Neural progenitor cell (in vitro differentiated cells): ENCODE measurements around the gene GPA33. TPM values are rescaled to one million over a fixed set of nuclear protein-coding genes. Genes with fewer than 3 reads are reported as not detected.

ENCODE experiments used
- DNase-seq: peaks from one replicate; pipeline ENCODE4 v3.0.0-alpha.2; 2016; ENCODE audit warnings: low spot score
- H2AFZ ChIP-seq: fragments of 200-600 bp; sonication (generic); replicated peaks from 2 replicates; pipeline ENCODE4 v1.6.1; 2016; ENCODE audit warnings: antibody characterized with exemption
- H3F3A ChIP-seq: fragments of 200-600 bp; sonication (generic); 2 replicates; pipeline ENCODE4 v1.6.1; 2016; ENCODE audit warnings: antibody characterized with exemption, low read depth
- H3K27ac ChIP-seq: fragments of 200-600 bp; sonication (generic); 2 replicates; pipeline ENCODE4 v1.5.1; 2016; ENCODE audit warnings: mild to moderate bottlenecking
- H3K27me3 ChIP-seq: fragments of 200-600 bp; sonication (generic); 2 replicates; pipeline ENCODE4 v1.6.1; 2016; ENCODE audit warnings: mild to moderate bottlenecking, moderate library complexity
- H3K36me3 ChIP-seq: fragments of 200-600 bp; sonication (generic); 2 replicates; pipeline ENCODE4 v1.5.1; 2016
- H3K4me1 ChIP-seq: fragments of 200-600 bp; sonication (generic); 2 replicates; pipeline ENCODE4 v1.6.1; 2016; ENCODE audit warnings: mixed run types
- H3K4me2 ChIP-seq: fragments of 200-600 bp; sonication (generic); 2 replicates; pipeline ENCODE4 v1.6.1; 2016
- H3K4me3 ChIP-seq: fragments of 200-600 bp; sonication (generic); 2 replicates; pipeline ENCODE4 v1.5.1; 2016
- H3K79me2 ChIP-seq: fragments of 200-600 bp; sonication (generic); 2 replicates; pipeline ENCODE4 v1.6.1; 2016; ENCODE audit warnings: low read depth
- H3K9ac ChIP-seq: fragments of 200-600 bp; sonication (generic); 2 replicates; pipeline ENCODE4 v1.6.1; 2016
- H3K9me3 ChIP-seq: fragments of 200-600 bp; sonication (generic); 2 replicates; pipeline ENCODE4 v1.5.1; 2016; ENCODE audit warnings: low read depth
- H4K20me1 ChIP-seq: fragments of 200-600 bp; sonication (generic); 2 replicates; pipeline ENCODE4 v1.6.1; 2016; ENCODE audit warnings: low read depth
- H3K27ac Mint-ChIP-seq: 3 replicates; pipeline ENCODE4 v1.8.0; 2021; ENCODE audit warnings: mixed read lengths
- H3K27me3 Mint-ChIP-seq: 2 replicates; pipeline ENCODE4 v1.8.0; 2022; ENCODE audit warnings: low read depth, mild to moderate bottlenecking, inconsistent platforms, moderate library complexity, mixed read lengths; ENCODE audit not compliant: insufficient read depth
- H3K36me3 Mint-ChIP-seq: 3 replicates; pipeline ENCODE4 v1.8.0; 2021; ENCODE audit warnings: mixed read lengths
- H3K4me1 Mint-ChIP-seq: 3 replicates; pipeline ENCODE4 v1.8.0; 2021; ENCODE audit warnings: mixed read lengths
- H3K4me3 Mint-ChIP-seq: 3 replicates; pipeline ENCODE4 v1.8.0; 2021; ENCODE audit warnings: mild to moderate bottlenecking, moderate library complexity, mixed read lengths
- H3K9me3 Mint-ChIP-seq: 3 replicates; pipeline ENCODE4 v1.8.0; 2020; ENCODE audit warnings: mixed read lengths
- CTCF ChIP-seq: fragments of 200-600 bp; sonication (generic); IDR thresholded peaks from 2 replicates; pipeline ENCODE4 v1.5.1; 2017; ENCODE audit warnings: antibody characterized with exemption, mild to moderate bottlenecking
- EZH2 ChIP-seq: fragments of 200-600 bp; sonication (generic); IDR thresholded peaks from 2 replicates; pipeline ENCODE4 v1.6.1; 2017; ENCODE audit warnings: antibody characterized with exemption, mild to moderate bottlenecking, moderate library complexity
- EZH2phosphoT487 ChIP-seq: fragments of 200-600 bp; sonication (generic); IDR thresholded peaks from 2 replicates; pipeline ENCODE4 v1.6.1; 2017; ENCODE audit warnings: antibody characterized with exemption
- total RNA-seq: library from RNA; depleted of rRNA; stranded (reverse); fragments of >200 nt; gene quantifications from 2 replicates; pipeline ENCODE4 v1.2.3, GENCODE V29; 2015; ENCODE audit warnings: low replicate concordance

The GPA33 gene
- total RNA-seq, 1 donor from 2014 or later: 0.52 TPM

- H4K20me1 ChIP-seq: no peaks in the 10 kb centered on the region
- Mint-ChIP-seq H3K4me1 (peaks cover 8% of the 10 kb centered on the region), H3K36me3 (peaks cover 4% of the 10 kb centered on the region), H3K27me3 (peaks cover 2% of the 10 kb centered on the region), H3K4me3 (no peak overlapping the region), H3K9me3 (peaks cover 5% of the 10 kb centered on the region), H3K27ac (no peak overlapping the region)
- no peaks in the 10 kb centered on the region for H3K9me3 ChIP-seq
- no peak for TF ChIP-seq EZH2phosphoT487
- TF ChIP-seq CTCF: peak; percentile 7
- no peak for DNase-seq
- no peak overlapping the region for H3K27ac ChIP-seq
- no peak overlapping the region for H3K9ac ChIP-seq
- H3K4me1 ChIP-seq: peaks cover 12% of the 10 kb centered on the region
- H3K36me3 ChIP-seq: no peaks in the 10 kb centered on the region
- H2AFZ ChIP-seq: no peak overlapping the region
- H3K4me2 ChIP-seq: no peak overlapping the region
- H3F3A ChIP-seq: no peaks in the 10 kb centered on the region
- H3K79me2 ChIP-seq: no peaks in the 10 kb centered on the region
- H3K27me3 ChIP-seq: no peaks in the 10 kb centered on the region
- no peak overlapping the region for H3K4me3 ChIP-seq
Measured at GRCh38 chr1:167128261-167129227, 38.4 kb upstream of the GPA33 start.

- Histone ChIP-seq H3F3A (no peaks in the 10 kb centered on the region), H3K36me3 (no peaks in the 10 kb centered on the region), H3K27me3 (no peaks in the 10 kb centered on the region), H2AFZ (no peak overlapping the region), H4K20me1 (no peaks in the 10 kb centered on the region), H3K79me2 (no peaks in the 10 kb centered on the region), H3K9ac (no peak overlapping the region), H3K4me2 (no peak overlapping the region), H3K4me3 (no peak overlapping the region), H3K4me1 (peaks cover 12% of the 10 kb centered on the region), H3K27ac (no peak overlapping the region), H3K9me3 (no peaks in the 10 kb centered on the region)
- peaks cover 2% of the 10 kb centered on the region for H3K27me3 Mint-ChIP-seq
- peaks cover 8% of the 10 kb centered on the region for H3K4me1 Mint-ChIP-seq
- TF ChIP-seq EZH2phosphoT487: no peak
- TF ChIP-seq CTCF: no peak
- TF ChIP-seq EZH2: no peak
- H3K4me3 Mint-ChIP-seq: no peak overlapping the region
- peaks cover 5% of the 10 kb centered on the region for H3K9me3 Mint-ChIP-seq
- no peak for DNase-seq
- peaks cover 4% of the 10 kb centered on the region for H3K36me3 Mint-ChIP-seq
- no peak overlapping the region for H3K27ac Mint-ChIP-seq
Measured at GRCh38 chr1:167127661-167128060, 37.5 kb upstream of the GPA33 start.

GRCh38 chr1:167127236-167127635, 37.1 kb upstream of the GPA33 start:
- no peak for DNase-seq

More at GRCh38 chr1:167127236-167127635, 37.1 kb upstream of the GPA33 start:
- no peaks in the 10 kb centered on the region for H3K79me2 ChIP-seq
- no peaks in the 10 kb centered on the region for H4K20me1 ChIP-seq
- H3K27ac Mint-ChIP-seq: no peak overlapping the region
- no peak overlapping the region for H2AFZ ChIP-seq
- H3K27me3 Mint-ChIP-seq: peaks cover 2% of the 10 kb centered on the region
- no peak overlapping the region for H3K9ac ChIP-seq
- H3K4me2 ChIP-seq: no peak overlapping the region
- peaks cover 7% of the 10 kb centered on the region for H3K4me1 Mint-ChIP-seq
- peaks cover 12% of the 10 kb centered on the region for H3K4me1 ChIP-seq
- TF ChIP-seq EZH2phosphoT487 (no peak), EZH2 (no peak), CTCF (no peak)
- no peaks in the 10 kb centered on the region for H3K36me3 ChIP-seq
- no peak overlapping the region for H3K27ac ChIP-seq
- H3K9me3 Mint-ChIP-seq: peaks cover 5% of the 10 kb centered on the region
- no peaks in the 10 kb centered on the region for H3K9me3 ChIP-seq
- H3K36me3 Mint-ChIP-seq: peaks cover 4% of the 10 kb centered on the region
- H3F3A ChIP-seq: peaks cover 1% of the 10 kb centered on the region
- no peak overlapping the region for H3K4me3 ChIP-seq
- no peak overlapping the region for H3K4me3 Mint-ChIP-seq
- H3K27me3 ChIP-seq: peaks cover 2% of the 10 kb centered on the region
